Tibial artery (tissue), 4 donors: Measurements from ENCODE around the gene GAMT.

Source experiments
- DNase-seq, 2 donors: peaks; one replicate each; pipeline ENCODE4 v3.0.0-alpha.2; 2019
- H3K27ac ChIP-seq, 2 donors: fragments of 200-600 bp; sonication (generic) in 1 of 2; 1 replicate in 1 of 2; 2 replicates in 1 of 2; pipeline ENCODE4 v1.5.1; 2018 to 2019; ENCODE audit warnings: mild to moderate bottlenecking in 1 of 2
- H3K27me3 ChIP-seq, 2 donors: fragments of 200-600 bp; sonication (generic) in 1 of 2; one replicate each; pipeline versions ENCODE4 v1.5.1 to v1.6.0; 2016 to 2019
- H3K36me3 ChIP-seq, 3 donors: fragments of 200-600 bp; sonication (generic) in 2 of 3; one replicate each; pipeline ENCODE4 v1.5.1; 2016 to 2019; ENCODE audit warnings: mild to moderate bottlenecking in 2 of 3
- H3K4me1 ChIP-seq, 4 donors: fragments of 200-600 bp; sonication (generic) in 2 of 4; 1 replicate in 3 of 4; 2 replicates in 1 of 4; pipeline ENCODE4 v1.5.1; 2016 to 2019
- H3K4me3 ChIP-seq, 2 donors: fragments of 200-600 bp; sonication (generic) in 1 of 2; 1 replicate in 1 of 2; 2 replicates in 1 of 2; pipeline ENCODE4 v1.5.1; 2018 to 2019; ENCODE audit warnings: mild to moderate bottlenecking in 2 of 2
- H3K9me3 ChIP-seq, 3 donors: fragments of 200-600 bp; sonication (generic) in 1 of 3; one replicate each; pipeline ENCODE4 v1.5.1; 2016 to 2019
- CTCF ChIP-seq, 2 experiments: fragments of 200-600 bp in 1 of 2; fragments of 450-650 bp in 1 of 2; IDR thresholded peaks; one replicate each; pipeline ENCODE4 v1.5.1; 2017 to 2019; ENCODE audit warnings: antibody characterized with exemption in 2 of 2, mild to moderate bottlenecking in 1 of 2, moderate library complexity in 1 of 2
- intact Hi-C: fragments of 100-400 bp; cut with DNase I; formaldehyde crosslinking; loops from one replicate; pipeline ENCODE4 v1.15.0; 2023; ENCODE audit warnings: low total_unique reads

GAMT gene

GRCh38 chr19:1379126-1379905, 22.0 kb downstream of the GAMT start:
- no peak for TF ChIP-seq CTCF (IDR thresholded peaks at IDR 0.05)
- Histone ChIP-seq H3K9me3 (no peaks in the 10 kb centered on the region), H3K4me1 (peaks cover 0 to 10% (median 3%) of the 10 kb centered on the region in 4 donors), H3K4me3 (no peak overlapping the region), H3K36me3 (peaks cover 9 to 36% (median 17%) of the 10 kb centered on the region in 3 donors), H3K27ac (no peak overlapping the region), H3K27me3 (no peaks in the 10 kb centered on the region)
- DNase-seq: no peak
- intact Hi-C loops: no loop called here

- no peak overlapping the region for H3K4me3 ChIP-seq
- H3K4me1 ChIP-seq: peaks cover 0 to 7% (median 0%) of the 10 kb centered on the region in 4 donors
- H3K9me3 ChIP-seq: no peaks in the 10 kb centered on the region
- H3K27me3 ChIP-seq: no peaks in the 10 kb centered on the region
- intact Hi-C loops: no loop called here
- no peak for DNase-seq
- no peak overlapping the region for H3K27ac ChIP-seq
- peaks cover 18 to 48% (median 29%) of the 10 kb centered on the region in 3 donors for H3K36me3 ChIP-seq
- no peak for TF ChIP-seq CTCF (IDR thresholded peaks at IDR 0.05)
Observed at GRCh38 chr19:1377965-1378785, 23.2 kb downstream of the GAMT start.

GRCh38 chr19:1377176-1377964, 24.0 kb downstream of the GAMT start:
- Histone ChIP-seq H3K9me3 (no peaks in the 10 kb centered on the region), H3K27ac (no peak overlapping the region), H3K36me3 (peaks cover 24 to 56% (median 37%) of the 10 kb centered on the region in 3 donors), H3K4me1 (no peaks in the 10 kb centered on the region), H3K4me3 (no peak overlapping the region), H3K27me3 (no peaks in the 10 kb centered on the region)
- intact Hi-C loops: no loop called here
- no peak for DNase-seq
- TF ChIP-seq CTCF (IDR thresholded peaks at IDR 0.05): no peak

GRCh38 chr19:1376415-1376805, 24.9 kb downstream of the GAMT start:
- Histone ChIP-seq H3K27me3 (no peaks in the 10 kb centered on the region), H3K36me3 (peaks cover 25 to 65% (median 47%) of the 10 kb centered on the region in 3 donors), H3K4me1 (no peaks in the 10 kb centered on the region), H3K27ac (no peak overlapping the region), H3K9me3 (no peaks in the 10 kb centered on the region), H3K4me3 (no peak overlapping the region)
- TF ChIP-seq CTCF (IDR thresholded peaks at IDR 0.05): no peak
- no peak for DNase-seq
- intact Hi-C loops: no loop called here

- no peak for DNase-seq
- Histone ChIP-seq H3K27ac (no peak overlapping the region), H3K9me3 (no peaks in the 10 kb centered on the region), H3K4me3 (no peak overlapping the region), H3K27me3 (no peaks in the 10 kb centered on the region), H3K36me3 (peaks cover 47 to 87% (median 68%) of the 10 kb centered on the region in 3 donors), H3K4me1 (no peaks in the 10 kb centered on the region)
- intact Hi-C loops: loop anchor here (5.0 kb wide), 1 partner anchor 92 kb away; no protein-coding TSS in a partner anchor
- no peak for TF ChIP-seq CTCF (IDR thresholded peaks at IDR 0.05)
Observed at GRCh38 chr19:1374250-1374577, 27.1 kb downstream of the GAMT start.
